NK-92 (cell line): ENCODE results near the gene RAB1B.
"Not testable (repeated sequence)": the region's sequence is repeated elsewhere in the genome, so short reads cannot be mapped to it uniquely, and the experiment has no call there.

ENCODE experiments used
- DNase-seq: peaks from one replicate; lab custom pipeline; 2025; ENCODE audit not compliant: unreplicated experiment; lab: John Stamatoyannopoulos, UW

Gene RAB1B

DNA sequence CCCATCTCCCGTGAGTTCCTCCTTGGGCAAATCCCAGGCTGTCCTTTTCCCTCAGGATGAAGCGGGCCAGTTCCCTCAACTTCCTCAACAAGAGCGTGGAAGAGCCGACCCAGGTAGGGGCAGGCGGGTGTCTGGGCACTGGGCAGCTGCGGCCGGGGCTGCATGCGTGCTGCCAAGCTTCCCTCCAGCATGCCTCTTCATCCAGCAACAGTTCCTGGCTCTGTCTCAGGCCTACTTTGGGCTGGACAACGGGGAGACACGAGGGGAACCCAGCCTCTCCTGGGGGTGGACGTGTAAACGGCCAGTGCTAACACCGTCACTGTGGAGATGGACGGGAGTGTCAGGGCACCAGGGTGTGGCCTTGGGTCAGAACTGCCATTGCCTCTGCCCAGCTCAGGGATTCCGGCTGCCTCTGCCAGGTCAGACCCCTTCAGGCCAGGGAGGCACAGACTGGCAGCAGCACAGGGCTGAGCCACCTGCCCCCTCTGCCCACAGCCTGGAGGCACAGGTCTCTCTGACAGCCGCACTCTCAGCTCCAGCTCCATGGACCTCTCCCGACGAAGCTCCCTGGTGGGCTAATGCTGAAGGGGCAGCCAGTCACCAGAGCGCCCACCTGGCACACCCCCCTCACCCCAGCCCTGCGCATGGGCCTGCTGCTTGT lies 1.9 kb upstream of the RAB1B start:
- no peak for DNase-seq

GRCh38 chr11:66267039-66267378 lies 1.4 kb upstream of the RAB1B start:
- DNase-seq: no peak

GRCh38 chr11:66267379-66268243 lies 828 bp upstream of the RAB1B start:
- peak; percentile 54 for DNase-seq

DNA sequence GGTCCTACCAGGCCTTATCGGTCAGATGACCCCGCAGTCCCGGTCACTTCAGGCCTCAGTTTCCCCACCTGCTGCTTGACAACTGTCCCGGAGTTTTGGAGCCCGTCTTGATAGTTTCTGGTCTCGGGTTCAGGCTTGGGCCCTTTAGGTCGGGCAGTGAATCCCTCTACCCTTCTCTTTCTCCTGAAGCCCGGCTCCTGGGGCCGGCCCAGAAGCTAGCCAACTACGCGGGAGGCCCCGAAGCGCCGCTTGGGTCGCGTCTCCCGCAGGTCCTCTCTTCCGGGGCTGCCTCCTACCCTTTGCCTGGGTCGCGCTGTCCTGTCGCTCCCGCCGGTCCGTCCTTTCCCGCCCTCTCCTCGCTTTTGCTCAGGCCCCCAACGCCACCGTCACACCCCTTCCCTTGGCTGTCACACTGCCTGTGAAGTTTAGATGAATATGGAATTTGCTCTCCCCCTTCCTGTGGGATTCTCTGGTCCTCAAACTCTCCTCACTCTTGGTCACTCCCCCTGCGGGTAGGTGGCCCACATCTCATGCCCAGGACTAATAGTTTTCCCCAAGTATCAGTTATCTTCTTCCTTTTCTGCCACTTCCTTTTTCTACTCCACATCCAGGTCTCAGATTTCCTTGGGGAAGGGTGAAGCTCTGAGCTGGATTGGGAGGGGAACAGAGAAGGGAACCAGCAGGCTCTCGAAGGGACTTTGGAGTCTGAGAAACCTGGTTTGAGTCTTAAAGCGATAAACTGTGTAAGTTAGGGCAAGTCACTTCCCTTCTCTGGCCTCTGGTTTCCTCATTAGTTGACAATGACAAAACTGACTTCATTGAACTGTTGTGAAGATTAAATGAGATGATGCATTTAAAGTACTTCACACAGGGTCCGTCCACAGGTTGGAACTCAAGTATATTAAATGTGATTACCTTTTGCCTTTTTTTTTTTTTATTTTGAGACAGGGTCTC lies 790 bp downstream of the RAB1B start:
- DNase-seq: no peak

DNA sequence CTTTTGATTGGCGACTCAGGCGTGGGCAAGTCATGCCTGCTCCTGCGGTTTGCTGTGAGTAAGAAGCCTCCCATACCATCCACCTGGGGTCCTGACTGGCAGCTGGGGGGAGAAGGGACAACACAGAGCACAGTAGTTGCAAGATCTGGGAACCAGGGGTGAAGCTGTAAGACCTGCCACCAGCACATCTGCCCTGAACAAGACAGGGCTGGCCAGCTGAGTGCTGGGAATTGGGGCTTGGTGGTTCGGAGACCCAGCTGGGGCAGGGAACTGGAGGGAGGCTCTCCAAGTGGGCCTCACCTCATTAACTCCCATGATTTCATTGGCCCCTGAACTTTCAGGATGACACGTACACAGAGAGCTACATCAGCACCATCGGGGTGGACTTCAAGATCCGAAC lies 3.4 kb downstream of the RAB1B start:
- DNase-seq: no peak

DNA sequence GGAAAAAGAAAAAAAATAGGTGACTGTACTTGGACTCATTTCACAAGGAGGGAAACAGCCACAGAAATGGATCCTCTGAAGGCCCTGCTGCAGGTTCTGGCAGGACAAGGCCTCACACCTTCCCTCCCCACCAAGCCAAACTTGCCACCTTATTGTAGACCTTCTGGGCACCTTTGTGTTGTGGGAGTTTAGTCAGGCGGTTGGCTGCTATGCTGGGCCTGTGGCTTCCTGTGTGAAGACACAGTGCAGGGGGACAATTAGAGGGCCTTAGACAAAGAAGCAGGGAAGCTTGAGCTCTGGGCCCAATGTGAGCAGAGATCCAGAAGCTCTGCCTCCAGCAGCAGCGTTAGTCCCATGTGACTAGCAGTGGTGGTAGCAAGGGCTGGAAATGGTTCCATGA lies 4.2 kb downstream of the RAB1B start:
- no peak for DNase-seq

GRCh38 chr11:66274219-66274618 lies 5.8 kb downstream of the RAB1B start:
- no peak for DNase-seq

DNA sequence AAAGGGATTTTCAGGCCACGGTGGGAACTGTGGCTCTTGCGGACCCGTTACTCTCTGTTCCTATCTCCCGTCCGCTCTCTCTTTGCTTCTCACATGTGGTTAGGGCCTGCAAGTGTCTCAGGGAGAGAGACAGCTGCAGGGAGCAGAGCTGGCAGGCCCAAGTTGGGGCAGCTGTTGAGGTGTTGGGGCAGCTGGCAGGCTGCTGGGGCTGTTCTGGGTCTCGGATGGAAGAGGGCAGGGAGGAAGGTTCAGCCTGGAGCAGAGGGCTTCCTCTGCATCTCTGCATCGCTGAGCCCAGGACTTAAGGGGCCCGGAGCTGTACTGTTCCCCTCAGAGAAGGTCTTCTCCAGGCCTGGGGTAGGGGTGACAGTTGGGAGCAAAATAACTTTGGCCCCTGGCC lies 7.0 kb downstream of the RAB1B start:
- DNase-seq: no peak

GRCh38 chr11:66275984-66276612 lies 7.7 kb downstream of the RAB1B start:
- DNase-seq: no peak

DNA sequence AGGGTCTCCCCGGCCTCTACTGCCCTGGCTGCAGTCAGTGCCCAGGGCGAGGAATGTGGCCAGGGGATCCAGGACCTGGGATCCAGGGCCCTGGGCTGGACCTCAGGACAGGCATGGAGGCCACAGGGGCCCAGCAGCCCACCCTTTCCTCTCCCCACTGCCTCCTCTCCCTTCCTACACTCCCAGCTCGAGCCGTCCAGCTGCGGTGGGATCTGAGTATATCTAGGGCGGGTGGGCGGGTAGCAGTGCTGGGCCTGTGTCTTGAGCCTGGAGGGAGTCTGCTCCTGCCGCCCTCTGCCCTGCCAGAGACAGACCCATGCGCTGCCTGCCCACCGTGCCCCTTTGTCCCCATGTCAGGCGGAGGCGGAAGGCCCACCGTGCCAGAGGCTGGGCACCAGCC lies 8.2 kb downstream of the RAB1B start:
- not testable (repeated sequence) for DNase-seq

GRCh38 chr11:66277064-66277463 lies 8.6 kb downstream of the RAB1B start:
- not testable (repeated sequence) for DNase-seq

DNA sequence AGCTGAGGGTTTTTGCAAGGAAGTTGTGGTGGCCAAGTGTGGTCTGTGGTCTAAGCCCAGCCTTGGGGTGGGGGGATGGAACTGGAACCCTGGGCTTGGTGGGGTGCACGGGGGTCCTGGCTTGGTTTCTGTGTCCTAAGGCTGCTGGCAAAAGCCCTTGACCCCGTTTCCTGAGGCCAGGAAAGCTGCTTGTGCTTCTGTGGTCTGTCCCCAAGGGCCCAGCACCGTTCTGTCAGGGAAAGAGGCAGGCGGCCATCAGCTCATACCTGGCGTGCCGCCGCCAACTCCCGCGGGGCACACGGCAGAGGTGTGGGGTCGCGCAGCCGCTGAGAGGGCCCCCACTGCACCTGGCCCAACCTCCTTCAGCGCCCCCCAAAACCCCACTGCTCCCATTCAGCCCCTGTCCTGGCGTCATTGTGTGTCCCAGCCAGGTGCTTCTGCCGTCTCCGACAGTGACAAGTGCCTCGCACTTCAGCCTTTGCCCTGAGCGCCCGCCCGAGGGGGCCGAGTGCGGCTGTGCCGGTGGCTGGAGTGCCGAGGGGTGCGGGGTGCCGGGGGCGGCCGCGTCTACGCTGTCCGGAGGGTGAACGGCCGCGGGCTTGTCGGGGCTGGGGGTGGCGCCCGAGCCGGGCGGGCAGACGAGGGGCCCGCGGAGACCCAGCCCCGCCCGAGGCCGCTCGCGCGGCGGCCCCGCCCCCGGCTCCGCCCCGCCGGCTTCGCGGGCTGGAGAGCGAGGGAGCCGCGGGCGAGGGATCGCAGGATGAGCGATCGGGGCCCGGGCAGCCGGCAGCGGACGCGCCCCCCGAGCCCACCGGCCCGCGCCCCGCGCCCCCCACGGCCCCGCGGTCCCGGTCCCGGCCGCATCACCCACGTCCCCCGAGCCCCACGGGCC lies 9.3 kb downstream of the RAB1B start, which contains the start of gene CNIH2:
Gene CNIH2 (plus strand): TSS at position 705 of the 892 bp plus-strand sequence. CDS start 282 bp downstream, outside the sequence.
- DNase-seq: no peak

- no peak for DNase-seq
Observed at GRCh38 chr11:66278363-66279091, 10.1 kb downstream of the RAB1B start.

DNA sequence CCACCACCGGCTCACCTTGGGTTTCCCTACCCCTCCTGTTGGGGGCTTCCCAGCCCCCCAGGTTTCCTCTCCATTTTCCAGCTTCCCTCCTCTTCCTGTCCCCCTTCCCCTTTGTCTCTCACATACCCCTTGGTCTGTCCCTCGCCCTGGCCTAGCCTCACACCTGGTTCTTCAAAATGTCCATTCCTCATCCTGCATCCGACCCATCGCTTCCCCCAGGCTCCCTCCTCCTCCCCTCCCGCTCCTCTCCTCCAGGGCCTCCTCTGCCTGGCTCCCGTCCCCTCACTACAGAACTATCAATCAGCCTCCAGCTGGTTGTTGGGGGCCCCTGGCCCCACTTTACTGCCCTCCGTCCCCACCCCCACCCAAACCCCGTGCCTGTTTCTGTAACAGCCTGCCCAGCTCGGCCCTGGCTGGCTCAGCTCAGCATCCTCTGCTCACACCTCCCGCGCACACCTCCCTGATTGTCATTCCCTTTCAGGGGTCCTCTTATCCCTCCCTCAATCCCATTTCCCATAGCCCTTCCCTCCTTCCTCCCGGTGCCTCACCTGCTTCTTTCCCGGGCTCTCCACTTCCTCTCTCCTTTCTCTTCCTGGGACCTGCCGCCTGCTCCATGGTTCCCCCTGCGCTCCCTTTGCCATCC lies 10.8 kb downstream of the RAB1B start:
- no peak for DNase-seq

- DNase-seq: no peak
Observed at GRCh38 chr11:66280428-66280827, 12.0 kb downstream of the RAB1B start.

DNA sequence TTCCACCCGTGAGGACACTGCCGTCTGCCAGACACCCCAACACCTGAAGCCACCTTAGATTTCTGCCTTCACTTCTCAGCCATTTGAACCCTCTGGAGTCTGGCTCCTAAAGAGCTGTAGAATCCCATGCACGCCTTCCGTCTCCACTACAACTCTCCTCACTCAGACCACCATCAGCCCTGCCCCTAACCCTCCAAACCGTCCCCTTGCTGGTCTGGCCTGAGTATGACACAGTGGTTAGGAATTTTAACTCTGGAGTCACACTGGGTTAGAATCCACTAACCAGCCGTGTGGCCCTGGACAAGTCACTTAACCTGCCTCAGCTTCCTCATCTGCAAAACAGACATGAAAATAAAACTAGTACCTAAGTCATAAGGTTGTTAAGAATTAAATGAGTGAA lies 12.6 kb downstream of the RAB1B start:
- DNase-seq: no peak

DNA sequence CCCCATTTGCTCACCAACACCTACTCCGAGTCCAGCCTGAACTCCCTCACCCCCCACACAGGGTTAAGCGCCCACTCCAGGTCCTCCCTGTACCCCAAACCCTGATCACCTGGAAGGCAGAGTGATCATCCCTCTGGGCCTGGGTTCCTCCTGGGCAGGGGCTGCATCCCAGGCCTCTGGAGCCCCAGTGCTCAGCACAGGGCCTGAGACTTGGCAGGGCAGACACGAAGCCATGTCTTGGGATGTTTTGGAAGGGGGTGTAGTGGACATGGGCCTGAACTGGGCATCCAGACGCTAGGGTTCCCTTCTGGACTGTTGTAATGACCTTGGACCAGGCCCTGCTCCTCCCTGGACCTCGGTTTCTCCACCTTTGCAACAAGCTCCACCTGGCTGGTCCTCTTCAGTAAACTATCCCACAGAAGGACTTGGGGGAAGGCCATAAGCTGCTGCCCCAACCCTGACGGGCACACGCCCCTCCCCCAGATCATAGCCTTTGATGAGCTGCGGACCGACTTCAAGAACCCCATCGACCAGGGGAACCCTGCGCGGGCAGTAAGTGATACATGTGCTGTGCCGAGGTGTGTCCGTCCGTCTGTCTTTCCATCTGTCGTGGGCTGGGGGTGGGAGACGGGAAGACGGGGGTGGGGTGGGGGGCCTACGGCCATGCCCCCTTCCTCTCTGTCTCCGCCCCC lies 13.5 kb downstream of the RAB1B start:
- no peak for DNase-seq
